Endometrial microvascular endothelial cells (primary cell): Measurements from ENCODE around the gene MYL5. TPM values are rescaled to one million over a fixed set of nuclear protein-coding genes. Genes with fewer than 3 reads are reported as not detected.
"Not testable (repeated sequence)": the region's sequence is repeated elsewhere in the genome, so short reads cannot be mapped to it uniquely, and the experiment has no call there.

Experiments
- in situ Hi-C: cut with HindIII; loops from 2 replicates; pipeline ENCODE4 v1.10.0; 2017; ENCODE audit warnings: low sequenced_read_pairs, low pct_unique_long_range_greater_than_20kb; ENCODE audit errors: inconsistent ontology term
- total RNA-seq: library from RNA; depleted of rRNA; stranded (reverse); fragments of >200 nt; gene quantifications from one replicate; pipeline ENCODE4 v1.2.3, GENCODE V29; 2015; ENCODE audit errors: inconsistent ontology term

MYL5 gene
- total RNA-seq, 1 donor from 2014 or later: 2.6 TPM

DNA sequence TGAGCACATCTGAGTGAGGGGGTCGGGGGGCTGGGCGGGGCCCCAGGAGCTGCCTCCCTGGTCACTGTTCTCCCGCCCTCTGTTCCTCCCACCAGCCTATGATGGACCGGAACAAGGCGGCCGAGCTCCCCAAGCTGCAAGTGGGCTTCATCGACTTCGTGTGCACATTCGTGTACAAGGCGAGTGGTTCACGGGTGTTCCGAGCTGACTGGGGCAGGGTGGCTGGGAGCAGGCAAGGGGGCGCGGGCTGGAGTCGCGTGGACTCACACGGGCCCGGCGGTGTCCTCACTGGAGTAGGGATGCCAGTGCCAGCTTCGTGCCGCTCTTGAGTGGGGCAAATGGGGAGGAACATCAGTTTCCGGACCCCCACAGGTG lies 7.9 kb upstream of the MYL5 start:
- in situ Hi-C loops: no loop called here

GRCh38 chr4:666822-667544 lies 7.4 kb upstream of the MYL5 start:
- in situ Hi-C loops: no loop called here

GRCh38 chr4:667545-667925 lies 6.8 kb upstream of the MYL5 start:
- in situ Hi-C loops: no loop called here

- in situ Hi-C loops: not testable (repeated sequence)
Measured at GRCh38 chr4:668219-668618, 6.1 kb upstream of the MYL5 start.

- in situ Hi-C loops: not testable (repeated sequence)
Measured at GRCh38 chr4:669806-670559, 4.4 kb upstream of the MYL5 start.

GRCh38 chr4:671769-672168 lies 2.6 kb upstream of the MYL5 start:
- in situ Hi-C loops: no loop called here

DNA sequence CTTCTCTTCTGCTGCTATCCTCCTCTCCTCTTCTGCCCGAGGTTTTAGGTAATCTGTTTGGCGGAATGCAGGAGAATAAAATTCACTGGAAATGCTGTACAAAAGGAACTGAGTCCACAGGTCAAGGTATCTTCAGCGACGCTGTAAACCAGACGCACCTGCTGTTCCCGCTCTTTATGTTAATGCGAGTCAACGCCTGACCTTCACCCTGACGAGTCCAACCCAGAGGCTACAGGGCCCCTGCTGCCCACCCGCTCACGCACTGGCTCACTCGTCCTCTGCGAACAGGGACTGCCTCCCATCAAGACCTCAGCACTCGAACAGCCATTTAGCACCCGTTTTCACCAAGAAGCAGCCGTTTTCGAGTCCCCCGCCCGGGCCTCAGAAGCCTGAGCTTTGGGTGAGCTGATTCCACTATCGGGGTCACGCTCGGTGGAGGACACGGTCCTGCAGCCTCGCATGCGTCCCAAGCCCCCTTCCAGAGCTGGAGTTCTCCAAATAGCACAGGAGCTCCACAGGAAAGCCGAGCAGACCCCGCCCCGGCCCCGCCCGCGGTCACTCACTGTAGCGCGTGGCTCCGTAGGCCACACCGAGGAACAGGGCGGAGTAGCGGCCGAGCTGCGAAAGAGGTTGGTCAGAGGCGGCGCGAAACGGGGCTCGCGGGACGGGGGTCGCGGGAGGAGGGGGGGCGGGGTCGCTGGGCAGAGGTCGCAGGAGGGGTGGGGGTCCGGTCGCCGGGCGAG lies 822 bp upstream of the MYL5 start:
- in situ Hi-C loops: no loop called here

DNA sequence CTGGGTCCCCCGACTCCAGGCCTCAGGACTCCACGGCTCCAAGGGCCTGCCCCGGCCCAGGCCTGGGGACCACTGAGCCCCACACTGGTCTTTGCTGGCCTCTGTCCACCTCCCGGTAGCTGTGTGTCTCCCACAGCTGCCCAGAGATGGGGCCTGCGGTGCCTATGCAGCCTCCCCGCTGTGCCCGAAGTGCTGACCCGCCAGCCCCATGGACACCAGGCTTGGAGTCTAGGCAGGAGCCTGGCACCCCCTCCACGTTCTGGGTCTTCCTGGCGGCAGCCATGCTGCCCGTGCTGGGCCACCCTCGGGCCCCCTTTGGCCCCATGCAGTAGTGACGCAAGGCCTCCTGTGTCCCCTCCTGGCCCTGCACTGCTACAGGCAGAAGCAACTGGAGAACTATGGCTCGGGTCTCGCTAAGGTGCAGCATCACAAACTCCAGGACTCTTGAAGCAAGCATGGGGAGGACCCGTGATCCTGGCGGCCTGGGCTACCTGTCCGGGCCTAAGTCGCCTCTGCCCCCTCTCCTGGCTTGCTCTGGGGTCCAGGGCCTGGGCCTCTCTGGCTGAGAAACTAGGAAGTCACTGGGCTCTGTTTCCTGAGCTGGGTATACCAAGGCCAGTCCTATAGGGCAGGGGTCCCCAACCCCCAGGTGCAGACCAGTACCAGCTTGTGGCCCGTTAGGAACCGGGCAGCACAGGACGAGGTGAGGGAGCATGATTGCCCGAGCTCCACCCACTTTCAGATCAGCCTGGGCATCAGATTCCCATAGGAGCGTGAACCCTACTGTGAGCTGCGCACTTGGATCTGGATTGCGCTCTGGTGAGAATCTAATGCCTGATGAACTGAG lies 917 bp downstream of the MYL5 start:
- in situ Hi-C loops: no loop called here

DNA sequence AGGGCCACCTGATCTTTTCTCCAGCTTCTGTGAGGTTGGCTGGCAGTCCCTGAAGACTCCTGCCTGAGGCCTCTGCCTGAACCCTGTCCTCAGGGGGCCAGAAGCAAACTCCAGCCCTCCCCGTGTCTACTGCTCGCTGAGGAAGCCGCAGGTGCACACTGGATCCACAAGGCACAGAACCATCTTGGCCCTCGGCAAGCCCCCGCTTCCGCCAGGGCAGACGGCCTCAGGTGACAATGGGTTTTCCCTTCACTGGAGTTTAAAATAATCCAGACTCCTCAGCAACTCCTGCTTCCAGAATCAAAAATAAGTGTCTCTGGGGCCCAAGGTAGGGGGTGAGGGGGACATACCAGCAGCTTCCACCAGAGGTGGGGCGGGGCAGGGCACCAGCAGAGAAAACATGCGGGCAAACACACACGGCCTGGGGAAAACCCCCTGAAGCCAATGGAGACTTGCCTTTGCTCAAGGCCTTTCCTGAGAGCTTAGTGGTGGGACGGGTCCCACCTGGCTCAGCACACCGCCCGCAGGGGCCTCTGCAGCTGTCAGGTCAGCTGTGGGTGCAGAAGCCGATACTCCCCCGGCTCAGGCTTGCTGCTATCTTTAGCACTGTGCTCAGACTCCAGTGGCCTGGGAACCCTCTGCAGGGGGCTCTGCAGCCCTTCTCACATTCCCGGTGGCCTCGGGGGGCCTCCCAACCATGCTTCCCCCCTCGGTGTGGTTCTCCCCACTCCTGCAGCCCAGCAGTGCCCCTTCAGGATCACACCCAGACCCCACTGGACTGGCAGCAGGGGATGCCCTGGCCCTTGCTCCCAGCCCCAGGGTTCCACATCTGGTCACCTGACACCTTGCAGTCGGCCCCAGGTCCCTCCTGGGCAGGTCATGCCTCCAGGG lies 1.9 kb downstream of the MYL5 start:
- in situ Hi-C loops: no loop called here

GRCh38 chr4:676871-677235 lies 2.5 kb downstream of the MYL5 start:
- in situ Hi-C loops: no loop called here

GRCh38 chr4:677431-678293 lies 3.3 kb downstream of the MYL5 start:
- in situ Hi-C loops: no loop called here

GRCh38 chr4:678331-679103 lies 4.2 kb downstream of the MYL5 start:
- in situ Hi-C loops: no loop called here

- in situ Hi-C loops: no loop called here
Measured at GRCh38 chr4:679104-679481, 4.8 kb downstream of the MYL5 start.

DNA sequence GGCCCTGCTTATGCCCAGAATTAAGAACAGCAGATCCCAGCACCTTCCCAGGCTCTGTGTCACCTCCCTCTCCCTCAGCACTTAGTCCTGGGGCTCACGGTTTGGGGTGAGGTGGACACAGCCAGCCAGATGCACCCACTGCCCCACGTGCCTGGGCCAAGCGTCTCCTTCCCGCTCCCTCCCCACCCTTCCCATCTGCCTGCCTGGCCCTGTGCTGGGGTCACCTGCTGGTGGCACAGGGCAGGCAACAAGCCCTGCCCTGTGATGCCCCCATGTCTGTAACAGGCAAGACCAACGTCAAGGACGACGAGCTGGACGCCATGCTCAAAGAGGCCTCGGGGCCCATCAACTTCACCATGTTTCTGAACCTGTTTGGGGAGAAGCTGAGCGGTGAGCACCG lies 5.3 kb downstream of the MYL5 start:
- in situ Hi-C loops: no loop called here

GRCh38 chr4:680091-680490 lies 5.7 kb downstream of the MYL5 start:
- in situ Hi-C loops: no loop called here

- in situ Hi-C loops: no loop called here
Measured at GRCh38 chr4:680551-680927, 6.2 kb downstream of the MYL5 start.
